HepG2 (cell line): ENCODE results near the gene PLSCR1. TPM values are rescaled to one million over a fixed set of nuclear protein-coding genes. Genes with fewer than 3 reads are reported as not detected.

Source experiments
- ATAC-seq: fragments of 200-7000 bp; cut with Tn5 transposase; 3 replicates; pipeline ENCODE4 v1.9.1; 2020; ENCODE audit warnings: mild to moderate bottlenecking, moderate library complexity
- BruUV-seq: library from RNA; stranded (reverse); fragments of 400-500 nt; replicated peaks from 2 replicates; lab custom pipeline; 2021; lab: Mats Ljungman, UMichigan
- CTCF ChIA-PET: fragments of 300-600 bp; formaldehyde crosslinking; extraction: SDS; loops from one replicate; lab custom pipeline; 2021; ENCODE audit warnings: low total read pairs, inconsistent platforms, low intra/inter-chr PET ratio; lab: Yijun Ruan, JAX
- POLR2A ChIA-PET: fragments of 350-600 bp; sonication (Branson Sonifier 250); formaldehyde crosslinking; loops from one replicate; lab custom pipeline; 2020; ENCODE audit warnings: antibody characterized with exemption, inconsistent platforms; lab: Yijun Ruan, JAX
- DNase-seq: peaks from one replicate; pipeline ENCODE4 v3.0.0-alpha.2; 2015; ENCODE audit warnings: low spot score
- FAIRE-seq: peaks from 3 replicates; lab custom pipeline; 2011; peaks lifted over from hg19 to GRCh38; lab: Jason Lieb, UNC
- H2AFZ ChIP-seq: one replicate; pipeline ENCODE4 v1.6.1; 2011; ENCODE audit warnings: low read length, inconsistent platforms
- H3K27ac ChIP-seq: fragments of 300-600 bp; 3 replicates; pipeline ENCODE4 v1.8.0; 2011; ENCODE audit warnings: mixed run types, mild to moderate bottlenecking, mixed read lengths, low read length, inconsistent platforms; ENCODE audit not compliant: insufficient read depth; ENCODE audit errors: extremely low read length
- H3K27me3 ChIP-seq, 2 experiments: fragments of 200-600 bp in 1 of 2; 2 replicates in 1 of 2; 3 replicates in 1 of 2; pipeline versions ENCODE4 v1.6.0 to v1.8.0; 2011; ENCODE audit warnings: low read length in 2 of 2, mild to moderate bottlenecking in 2 of 2, moderate library complexity in 2 of 2, inconsistent platforms in 1 of 2; ENCODE audit not compliant: insufficient read depth in 2 of 2, control insufficient read depth in 1 of 2
- H3K36me3 ChIP-seq, 2 experiments: fragments of 200-600 bp in 1 of 2; replicated peaks in 1 of 2; 2 replicates in 1 of 2; 3 replicates in 1 of 2; pipeline versions ENCODE4 v1.5.1 to v1.8.0; 2011; ENCODE audit warnings: low read length in 2 of 2, inconsistent platforms in 1 of 2; ENCODE audit not compliant: insufficient read depth in 2 of 2, control insufficient read depth in 1 of 2
- H3K4me1 ChIP-seq: 2 replicates; pipeline ENCODE4 v1.5.1; 2012; ENCODE audit warnings: low read length, inconsistent platforms; ENCODE audit not compliant: insufficient read depth
- H3K4me2 ChIP-seq: 2 replicates; pipeline ENCODE4 v1.6.0; 2011; ENCODE audit warnings: low read depth, low read length, inconsistent platforms
- H3K4me3 ChIP-seq, 3 experiments: fragments of 200-600 bp in 1 of 3; sonication (generic), shearing (Covaris generic) in 1 of 3; replicated peaks in 1 of 3; 2 replicates each; pipeline ENCODE4 v1.5.1; 2011 to 2016; ENCODE audit warnings: low read length in 3 of 3, inconsistent platforms in 2 of 3, low read depth in 2 of 3, mild to moderate bottlenecking in 2 of 3, control low read depth in 1 of 3, mixed read lengths in 1 of 3; ENCODE audit not compliant: insufficient read depth in 1 of 3
- H3K79me2 ChIP-seq: one replicate; pipeline ENCODE4 v1.6.1; 2011; ENCODE audit warnings: low read length, inconsistent platforms; ENCODE audit not compliant: insufficient read depth
- H3K9ac ChIP-seq: 2 replicates; pipeline ENCODE4 v1.6.0; 2011; ENCODE audit warnings: mild to moderate bottlenecking, low read depth, low read length, inconsistent platforms; ENCODE audit not compliant: insufficient read depth
- H3K9me3 ChIP-seq: 2 replicates; pipeline ENCODE4 v1.5.1; 2012; ENCODE audit warnings: mild to moderate bottlenecking, low read length
- H4K20me1 ChIP-seq: 2 replicates; pipeline ENCODE4 v1.6.0; 2011; ENCODE audit warnings: inconsistent platforms, mild to moderate bottlenecking, low read length, moderate library complexity; ENCODE audit not compliant: insufficient read depth
- HNF4A ChIP-seq: sonication (generic); formaldehyde crosslinking; IDR thresholded peaks from 2 replicates; pipeline ENCODE4 v1.4.0; 2020; ENCODE audit warnings: missing genetic modification reagents
- HNF4G ChIP-seq, 2 experiments: sonication (generic) in 1 of 2; formaldehyde crosslinking in 1 of 2; IDR thresholded peaks; 2 replicates each; pipeline versions ENCODE4 v1.4.0 to v1.6.1; 2011 to 2020; ENCODE audit warnings: borderline replicate concordance in 2 of 2, low read depth in 2 of 2, mild to moderate bottlenecking in 2 of 2, low read length in 1 of 2, missing genetic modification reagents in 1 of 2, moderate library complexity in 1 of 2
- SNAPC2 ChIP-seq: sonication (generic); formaldehyde crosslinking; IDR thresholded peaks from 2 replicates; pipeline ENCODE4 v1.8.1; 2022; ENCODE audit warnings: mild to moderate bottlenecking, missing genetic modification reagents
- TFE3 ChIP-seq: IDR thresholded peaks from 2 replicates; pipeline ENCODE4 v1.6.1; 2016
- ZBTB42 ChIP-seq: sonication (generic); formaldehyde crosslinking; IDR thresholded peaks from 2 replicates; pipeline ENCODE4 v1.5.0; 2020; ENCODE audit warnings: mild to moderate bottlenecking, missing genetic modification reagents
- ZNF839 ChIP-seq: sonication (generic); formaldehyde crosslinking; IDR thresholded peaks from 2 replicates; pipeline ENCODE4 v1.4.0; 2020; ENCODE audit warnings: missing genetic modification reagents, mild to moderate bottlenecking, borderline replicate concordance
- WGBS: methylation state at CpG from one replicate; pipeline ENCODE4 v1.1.6; 2017; ENCODE audit warnings: low lambda C conversion rate; 5-methylcytosine and 5-hydroxymethylcytosine counted together
- in situ Hi-C: cut with HindIII; loops from 2 replicates; pipeline ENCODE4 v1.10.0; 2017; ENCODE audit warnings: low pct_unique_long_range_greater_than_20kb; ENCODE audit not compliant: extremely low pct_ligation_motif_present
- intact Hi-C: fragments of 100-400 bp; cut with micrococcal nuclease; formaldehyde crosslinking; loops from one replicate; pipeline ENCODE4 v1.10.0; 2022; ENCODE audit not compliant: unreplicated experiment
- polyA plus RNA-seq, 8 experiments: library from polyadenylated mRNA; depleted of rRNA in 3 of 8; stranded (reverse) in 7 of 8; unstranded in 1 of 8; fragments of >200 nt; fragmentation: Illumina TruSeq in 4 of 8; extraction: Trizol in 4 of 8; gene quantifications; 2 replicates each; pipeline versions ENCODE4 v1.2.1 to v1.2.3, GENCODE V29; 2011 to 2016; ENCODE audit warnings: low read depth in 4 of 8, missing spikeins in 1 of 8, mixed read lengths in 1 of 8; ENCODE audit not compliant: insufficient read depth in 1 of 8
- total RNA-seq, 5 experiments: library from RNA; depleted of rRNA; stranded (reverse); fragments of >200 nt; fragmentation: Illumina TruSeq; extraction: Trizol; gene quantifications; 2 replicates each; pipeline ENCODE4 v1.2.3, GENCODE V29; 2016; ENCODE audit warnings: low read depth in 1 of 5

Gene PLSCR1
- total and polyA plus RNA-seq, 2 of the 13 experiments (the other 11 are each of a cell fraction or from before 2014, with no cell fraction given), result 33.8 to 34.1 TPM

GRCh38 chr3:146517684-146518435 lies 26.5 kb downstream of the PLSCR1 start:
- TF ChIP-seq HNF4G (IDR thresholded peaks at IDR 0.05; ENCODE audit: borderline replicate concordance, low read depth, low read length), result peak; percentile 16; the same call in 1 of the 2 replicates
- no peak for TF ChIP-seq HNF4G (CRISPR knock-in tag; IDR thresholded peaks at IDR 0.05; ENCODE audit: borderline replicate concordance, low read depth)
- TF ChIP-seq HNF4A (CRISPR knock-in tag), result 0 out of 2 replicates have a peak, but pooled peaks have one; percentile 26
- TF ChIP-seq ZNF839 (CRISPR knock-in tag), result no peak
- no peak for TF ChIP-seq SNAPC2
- TF ChIP-seq ZBTB42 (CRISPR knock-in tag), result no peak
- no peak for TF ChIP-seq TFE3 (CRISPR knock-in tag)
- TF ChIP-seq, all 625 proteins: peak for 2
- Histone ChIP-seq H3K4me3 (no peak overlapping the region), H3K79me2 (no peaks in the 10 kb centered on the region), H2AFZ (no peak overlapping the region), H3K27ac (no peak overlapping the region), H3K9me3 (no peaks in the 10 kb centered on the region), H3K4me2 (no peak overlapping the region), H3K27me3 (no peaks in the 10 kb centered on the region), H3K36me3 (peaks cover 0 to 3% of the 10 kb centered on the region in 2 experiments; a peak in 3 of 5 replicates), H3K4me1 (peaks cover 10% of the 10 kb centered on the region), H4K20me1 (no peaks in the 10 kb centered on the region), H3K9ac (no peak overlapping the region)
- no TSS peak for BruUV-seq
- in situ Hi-C loops (no loop called here), intact Hi-C loops (no loop called here)
- peak; percentile 21 for FAIRE-seq
- POLR2A ChIA-PET, result no interaction called here
- CTCF ChIA-PET, result no interaction called here
- no peak for DNase-seq
- ATAC-seq, result peak; percentile 62
- 70% methylated on average over 4 of the region's 4 CpGs for WGBS
